Cardiac muscle cell (in vitro differentiated cells and primary cell): Measurements from ENCODE around the gene TTC39A. TPM values are rescaled to one million over a fixed set of nuclear protein-coding genes. Genes with fewer than 3 reads are reported as not detected.
"Not testable (repeated sequence)": the region's sequence is repeated elsewhere in the genome, so short reads cannot be mapped to it uniquely, and the experiment has no call there.

Experiments used
- DNase-seq, 2 donors: peaks; one replicate each; pipeline versions ENCODE4 v3.0.0 to v3.0.0-alpha.2; 2010 to 2017; ENCODE audit warnings: low read depth in 1 of 2, low spot score in 1 of 2
- H3K27ac ChIP-seq: fragments of 200-600 bp; sonication (generic); 2 replicates; pipeline ENCODE4 v1.5.1; 2016
- H3K27me3 ChIP-seq: fragments of 200-600 bp; sonication (generic); 2 replicates; pipeline ENCODE4 v1.6.0; 2016; ENCODE audit warnings: control low read depth
- H3K36me3 ChIP-seq: fragments of 200-600 bp; sonication (generic); 2 replicates; pipeline ENCODE4 v1.5.1; 2016; ENCODE audit warnings: control low read depth
- H3K4me1 ChIP-seq: fragments of 200-600 bp; sonication (generic); 2 replicates; pipeline ENCODE4 v1.8.1; 2017; ENCODE audit warnings: low read depth, mild to moderate bottlenecking, mixed run types
- H3K4me3 ChIP-seq: fragments of 200-600 bp; sonication (generic); 2 replicates; pipeline ENCODE4 v1.5.1; 2016; ENCODE audit warnings: mild to moderate bottlenecking
- H3K9me3 ChIP-seq: fragments of 200-600 bp; sonication (generic); 2 replicates; pipeline ENCODE4 v1.5.1; 2017; ENCODE audit warnings: low read depth, mild to moderate bottlenecking, control low read depth
- CTCF ChIP-seq: IDR thresholded peaks from 2 replicates; pipeline ENCODE4 v1.5.1; 2012; ENCODE audit warnings: low read depth, mild to moderate bottlenecking, low read length
- polyA plus RNA-seq: library from polyadenylated mRNA; unstranded; fragments of >200 nt; fragmentation: Nextera tagmentation; extraction: Ambion mirVana; gene quantifications from 2 replicates; pipeline ENCODE4 v1.2.1, GENCODE V29; 2016
- total RNA-seq: library from RNA; depleted of rRNA; stranded (reverse); fragments of >200 nt; gene quantifications from 2 replicates; pipeline ENCODE4 v1.2.3, GENCODE V29; 2016

TTC39A gene
- total and polyA plus RNA-seq, 2 experiments from 2014 or later = 8.1 to 15.6 TPM

GRCh38 chr1:51328279-51328678 lies 2.1 kb downstream of the TTC39A start:
- Histone ChIP-seq H3K36me3 (no peaks in the 10 kb centered on the region), H3K27ac (no peak overlapping the region), H3K9me3 (no peaks in the 10 kb centered on the region), H3K4me1 (peaks cover 13% of the 10 kb centered on the region), H3K27me3 (no peaks in the 10 kb centered on the region), H3K4me3 (no peak overlapping the region)
- DNase-seq = no peak
- TF ChIP-seq CTCF = no peak

DNA sequence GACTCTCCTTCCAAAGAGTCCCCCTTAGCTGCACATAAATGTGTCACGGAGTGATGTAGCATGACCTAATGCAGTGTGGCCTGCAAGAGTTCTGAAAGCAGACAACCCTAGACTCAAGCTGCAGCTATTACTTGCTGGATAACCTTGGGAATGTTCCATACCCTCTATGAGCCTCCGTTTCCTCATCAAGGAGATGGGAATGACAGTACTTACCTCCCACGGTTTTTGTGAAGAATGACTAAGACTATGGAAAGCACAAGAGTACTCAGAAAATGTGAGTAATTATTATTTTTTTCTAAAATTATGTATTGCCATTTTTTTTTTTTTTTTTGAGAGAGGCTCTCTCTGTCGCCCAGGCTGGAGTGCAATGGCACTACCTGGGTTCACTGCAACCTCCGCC lies 3.0 kb downstream of the TTC39A start:
- peak in 1 of 2 donors; percentile 37 for DNase-seq
- TF ChIP-seq CTCF = no peak

DNA sequence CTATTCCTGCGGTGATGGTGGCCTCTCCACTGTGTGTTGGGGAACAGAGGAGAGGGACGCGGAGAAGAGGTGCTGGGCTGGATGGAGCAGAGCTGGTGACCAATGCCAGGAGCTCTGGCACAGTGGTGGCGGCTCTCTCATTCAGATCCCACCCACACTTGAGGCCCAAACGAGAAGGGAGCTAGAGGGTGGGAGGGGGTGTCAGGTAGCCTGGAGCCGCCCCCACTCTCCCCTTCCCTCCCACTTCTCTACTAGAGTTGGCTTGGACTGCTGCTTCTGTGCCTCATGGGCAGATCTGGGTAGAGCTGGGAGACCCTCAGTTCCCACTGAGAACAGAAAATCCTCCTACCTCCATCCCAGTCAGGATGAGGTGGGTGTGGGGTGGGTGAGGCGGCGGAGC lies 3.5 kb downstream of the TTC39A start:
- Histone ChIP-seq H3K27ac (peak overlapping the region; percentile 41), H3K4me1 (peaks cover 13% of the 10 kb centered on the region), H3K27me3 (no peaks in the 10 kb centered on the region), H3K9me3 (no peaks in the 10 kb centered on the region), H3K4me3 (no peak overlapping the region), H3K36me3 (no peaks in the 10 kb centered on the region)
- TF ChIP-seq CTCF = no peak
- DNase-seq = no peak

More for the DNA sequence above, 3.0 kb downstream of the TTC39A start:
- Histone ChIP-seq H3K9me3 (no peaks in the 10 kb centered on the region), H3K4me3 (no peak overlapping the region), H3K4me1 (peaks cover 13% of the 10 kb centered on the region), H3K27ac (no peak overlapping the region), H3K36me3 (no peaks in the 10 kb centered on the region), H3K27me3 (no peaks in the 10 kb centered on the region)

- Histone ChIP-seq H3K27ac (peak overlapping the region; percentile 41), H3K4me1 (peaks cover 10% of the 10 kb centered on the region), H3K36me3 (no peaks in the 10 kb centered on the region), H3K27me3 (no peaks in the 10 kb centered on the region), H3K9me3 (no peaks in the 10 kb centered on the region), H3K4me3 (no peak overlapping the region)
- DNase-seq = peak in 1 of 2 donors; percentile 22
- no peak for TF ChIP-seq CTCF
These were observed 4.2 kb downstream of the TTC39A start for GRCh38 chr1:51325878-51326755.

- Histone ChIP-seq H3K36me3 (no peaks in the 10 kb centered on the region), H3K4me1 (peaks cover 10% of the 10 kb centered on the region), H3K27me3 (no peaks in the 10 kb centered on the region), H3K4me3 (no peak overlapping the region), H3K9me3 (no peaks in the 10 kb centered on the region), H3K27ac (no peak overlapping the region)
- no peak for DNase-seq
- no peak for TF ChIP-seq CTCF
These were observed 5.0 kb downstream of the TTC39A start for GRCh38 chr1:51325391-51325790.

DNA sequence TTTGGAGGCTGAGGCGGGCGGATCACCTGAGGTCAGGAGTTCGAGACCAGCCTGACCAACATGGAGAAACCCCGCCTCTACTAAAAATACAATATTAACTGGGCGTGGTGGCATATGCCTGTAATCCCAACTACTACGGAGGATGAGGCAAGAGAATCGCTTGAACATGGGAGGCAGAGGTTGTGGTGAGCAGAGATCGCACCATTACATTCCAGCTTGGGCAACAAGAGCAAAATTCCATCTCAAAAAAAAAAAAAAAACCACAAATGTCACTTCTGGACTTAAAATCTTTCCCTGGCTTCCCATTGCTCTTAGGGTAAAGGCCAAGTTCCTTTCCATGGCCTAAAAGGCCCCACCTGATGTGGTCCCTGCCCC lies 5.4 kb downstream of the TTC39A start:
- H3K4me3 ChIP-seq = not testable (repeated sequence)

More for the DNA sequence above, 5.4 kb downstream of the TTC39A start:
- H3K36me3 ChIP-seq, H3K27ac ChIP-seq, H3K9me3 ChIP-seq, H3K27me3 ChIP-seq, H3K4me1 ChIP-seq: not testable (repeated sequence)
- DNase-seq = peak in 1 of 2 donors; percentile 32
